Measurements from ENCODE around the gene STK11.

STK11 gene

GRCh38 chr19:1262623-1263123 lies 57.1 kb downstream of the STK11 start:
- DNase-seq: peak; percentile 61

- no peak for DNase-seq
Measured at GRCh38 chr19:1263188-1263587, 57.6 kb downstream of the STK11 start.

- peak; percentile 95 for DNase-seq
Measured at GRCh38 chr19:1264801-1265614, 59.4 kb downstream of the STK11 start.

- peak; percentile 97 for DNase-seq
Measured at GRCh38 chr19:1265615-1266128, 60.1 kb downstream of the STK11 start.

- DNase-seq: peak; percentile 89
Measured at GRCh38 chr19:1266129-1266915, 60.7 kb downstream of the STK11 start.

GRCh38 chr19:1266916-1267476 lies 61.4 kb downstream of the STK11 start:
- DNase-seq: peak; percentile 58

- no peak for DNase-seq
Measured at GRCh38 chr19:1267477-1268225, 62.1 kb downstream of the STK11 start.

- no peak for DNase-seq
Measured at GRCh38 chr19:1268226-1269064, 62.9 kb downstream of the STK11 start.

- peak; percentile 100 for DNase-seq
Measured at GRCh38 chr19:1269065-1269477, 63.5 kb downstream of the STK11 start, which contains the start of gene CIRBP. TSS of gene CIRBP (plus strand) at chr19:1269332. CDS start at chr19:1270934, 1,602 bp downstream.

- DNase-seq: peak; percentile 90
Measured at GRCh38 chr19:1269478-1270212, 64.1 kb downstream of the STK11 start.

- DNase-seq: no peak
Measured at GRCh38 chr19:1270213-1270853, 64.8 kb downstream of the STK11 start.

GRCh38 chr19:1270854-1271527 lies 65.4 kb downstream of the STK11 start:
- no peak for DNase-seq

GRCh38 chr19:1271528-1272422 lies 66.2 kb downstream of the STK11 start:
- DNase-seq: no peak

- DNase-seq: no peak
Measured at GRCh38 chr19:1272423-1273262, 67.1 kb downstream of the STK11 start.

- DNase-seq: no peak
Measured at GRCh38 chr19:1273263-1274041, 67.9 kb downstream of the STK11 start.
